Measurements from ENCODE around the gene CEP63. TPM values are rescaled to one million over a fixed set of nuclear protein-coding genes. Genes with fewer than 3 reads are reported as not detected.
"Not testable (repeated sequence)": the region's sequence is repeated elsewhere in the genome, so short reads cannot be mapped to it uniquely, and the experiment has no call there.

The CEP63 gene
- total and polyA plus RNA-seq, 2 experiments from 2014 or later: 15.8 to 237 TPM

GRCh38 chr3:134594331-134594741 is 108.5 kb downstream of the CEP63 start:
- H3K27me3 ChIP-seq: no peaks in the 10 kb centered on the region
- DNase-seq (ENCODE audit: low spot score): no peak
- no peak overlapping the region for H3K27ac ChIP-seq

GRCh38 chr3:134594986-134595385 is 109.1 kb downstream of the CEP63 start:
- H3K9me3 ChIP-seq (ENCODE audit: low read depth); H3K9me2 ChIP-seq (replicated peaks; ENCODE audit: insufficient read depth); H3K4me2 ChIP-seq; H3K27me3 ChIP-seq; H4K20me1 ChIP-seq (ENCODE audit: insufficient read depth, poor library complexity, severe bottlenecking); H2AFZ ChIP-seq; H3K27ac ChIP-seq; H3K4me1 ChIP-seq (ENCODE audit: insufficient read depth); H3K79me2 ChIP-seq; H3K4me3 ChIP-seq; DNase-seq (ENCODE audit: low spot score); H3K36me3 ChIP-seq (replicated peaks; ENCODE audit: insufficient read depth, low read depth): not testable (repeated sequence)
- 76% methylated on average over 3 of the region's 3 CpGs for WGBS (ENCODE audit: low lambda C conversion rate, missing lambda C conversion rate)

More at GRCh38 chr3:134594331-134594741, 108.5 kb downstream of the CEP63 start:
- Histone ChIP-seq H2AFZ (no peak overlapping the region), H3K36me3 (replicated peaks; ENCODE audit: insufficient read depth, low read depth) (no peaks in the 10 kb centered on the region), H3K79me2 (no peaks in the 10 kb centered on the region), H3K4me1 (ENCODE audit: insufficient read depth) (no peaks in the 10 kb centered on the region), H3K4me3 (no peak overlapping the region), H3K9me2 (replicated peaks; ENCODE audit: insufficient read depth) (no peaks in the 10 kb centered on the region), H4K20me1 (ENCODE audit: insufficient read depth, poor library complexity, severe bottlenecking) (no peaks in the 10 kb centered on the region), H3K9me3 (ENCODE audit: low read depth) (no peaks in the 10 kb centered on the region), H3K4me2 (no peak overlapping the region)
- no peak for TF ChIP-seq EZH2phosphoT487 (IDR thresholded peaks at IDR 0.05; ENCODE audit: low read depth, severe bottlenecking, unreplicated experiment)
- TF ChIP-seq CTCF (IDR thresholded peaks at IDR 0.05; ENCODE audit: poor library complexity): no peak
- TF ChIP-seq EZH2 (IDR thresholded peaks at IDR 0.05; ENCODE audit: borderline replicate concordance): no peak
- 81% methylated on average over 8 of the region's 8 CpGs for WGBS (ENCODE audit: low lambda C conversion rate, missing lambda C conversion rate)

GRCh38 chr3:134597390-134597970 is 111.6 kb downstream of the CEP63 start:
- no peaks in the 10 kb centered on the region for H3K36me3 ChIP-seq (replicated peaks; ENCODE audit: insufficient read depth, low read depth)
- no peak overlapping the region for H2AFZ ChIP-seq
- H3K9me2 ChIP-seq (replicated peaks; ENCODE audit: insufficient read depth): no peaks in the 10 kb centered on the region
- peaks cover 7% of the 10 kb centered on the region for H3K4me1 ChIP-seq (ENCODE audit: insufficient read depth)
- 38% methylated on average over 2 of the region's 2 CpGs for WGBS (ENCODE audit: low lambda C conversion rate, missing lambda C conversion rate)
- H3K27me3 ChIP-seq: peaks cover 8% of the 10 kb centered on the region
- H3K4me3 ChIP-seq: no peak overlapping the region
- no peak overlapping the region for H3K4me2 ChIP-seq
- DNase-seq (ENCODE audit: low spot score): no peak
- no peaks in the 10 kb centered on the region for H3K79me2 ChIP-seq
- H3K27ac ChIP-seq: no peak overlapping the region
- TF ChIP-seq EZH2 (IDR thresholded peaks at IDR 0.05; ENCODE audit: borderline replicate concordance) (no peak), CTCF (IDR thresholded peaks at IDR 0.05; ENCODE audit: poor library complexity) (no peak), EZH2phosphoT487 (IDR thresholded peaks at IDR 0.05; ENCODE audit: low read depth, severe bottlenecking, unreplicated experiment) (no peak)
- no peaks in the 10 kb centered on the region for H4K20me1 ChIP-seq (ENCODE audit: insufficient read depth, poor library complexity, severe bottlenecking)
- no peaks in the 10 kb centered on the region for H3K9me3 ChIP-seq (ENCODE audit: low read depth)

GRCh38 chr3:134598763-134599545 is 113.1 kb downstream of the CEP63 start:
- Histone ChIP-seq H2AFZ (no peak overlapping the region), H3K4me3 (no peak overlapping the region), H3K9me2 (replicated peaks; ENCODE audit: insufficient read depth) (no peaks in the 10 kb centered on the region), H3K4me2 (no peak overlapping the region), H3K27me3 (peaks cover 8% of the 10 kb centered on the region), H3K9me3 (ENCODE audit: low read depth) (no peaks in the 10 kb centered on the region), H3K36me3 (replicated peaks; ENCODE audit: insufficient read depth, low read depth) (no peaks in the 10 kb centered on the region), H3K79me2 (no peaks in the 10 kb centered on the region), H4K20me1 (ENCODE audit: insufficient read depth, poor library complexity, severe bottlenecking) (no peaks in the 10 kb centered on the region), H3K4me1 (ENCODE audit: insufficient read depth) (peaks cover 9% of the 10 kb centered on the region), H3K27ac (no peak overlapping the region)
- no peak for DNase-seq (ENCODE audit: low spot score)
- TF ChIP-seq EZH2phosphoT487 (IDR thresholded peaks at IDR 0.05; ENCODE audit: low read depth, severe bottlenecking, unreplicated experiment): no peak
- TF ChIP-seq EZH2 (IDR thresholded peaks at IDR 0.05; ENCODE audit: borderline replicate concordance): no peak
- no peak for TF ChIP-seq CTCF (IDR thresholded peaks at IDR 0.05; ENCODE audit: poor library complexity)
- WGBS (ENCODE audit: low lambda C conversion rate, missing lambda C conversion rate): 82% methylated on average over 10 of the region's 10 CpGs

Data from hepatocyte (in vitro differentiated cells).